SK-N-MC (cell line): ENCODE data around the gene AGAP1.

ENCODE experiments used
- EZH2 ChIP-seq: fragments of 200-600 bp; sonication (generic); IDR thresholded peaks from one replicate; pipeline ENCODE4 v1.6.1; 2017; ENCODE audit warnings: antibody characterized with exemption
- POLR2AphosphoS5 ChIP-seq: IDR thresholded peaks from 2 replicates; pipeline ENCODE4 v1.6.1; 2012; ENCODE audit warnings: mild to moderate bottlenecking, low read depth, low read length, borderline replicate concordance

- no peak for TF ChIP-seq EZH2
- no peak for TF ChIP-seq POLR2AphosphoS5
These were observed 593.2 kb downstream of the AGAP1 start for GRCh38 chr2:236086971-236087465.
